Adrenal gland (tissue), 5 donors: ENCODE measurements around the gene C18orf63.

Experiments used
- POLR2A ChIP-seq, 2 donors: fragments of 450-650 bp; IDR thresholded peaks; one replicate each; pipeline ENCODE4 v1.6.1; 2017; ENCODE audit warnings: antibody characterized with exemption in 2 of 2, mild to moderate bottlenecking in 2 of 2, moderate library complexity in 1 of 2
- TF ChIP-seq, protein P1 (sequence below), 6 experiments: fragments of 450-650 bp in 4 of 6; fragments of 200-600 bp in 2 of 6; sonication (generic) in 1 of 6; IDR thresholded peaks; 1 replicate in 5 of 6; 2 replicates in 1 of 6; pipeline versions ENCODE4 v1.5.1 to v1.8.0; 2016 to 2021; ENCODE audit warnings: antibody characterized with exemption in 6 of 6, mild to moderate bottlenecking in 2 of 6, moderate library complexity in 1 of 6
- donor health status: DM: no; HTN: no; CAD: no.

DNA sequence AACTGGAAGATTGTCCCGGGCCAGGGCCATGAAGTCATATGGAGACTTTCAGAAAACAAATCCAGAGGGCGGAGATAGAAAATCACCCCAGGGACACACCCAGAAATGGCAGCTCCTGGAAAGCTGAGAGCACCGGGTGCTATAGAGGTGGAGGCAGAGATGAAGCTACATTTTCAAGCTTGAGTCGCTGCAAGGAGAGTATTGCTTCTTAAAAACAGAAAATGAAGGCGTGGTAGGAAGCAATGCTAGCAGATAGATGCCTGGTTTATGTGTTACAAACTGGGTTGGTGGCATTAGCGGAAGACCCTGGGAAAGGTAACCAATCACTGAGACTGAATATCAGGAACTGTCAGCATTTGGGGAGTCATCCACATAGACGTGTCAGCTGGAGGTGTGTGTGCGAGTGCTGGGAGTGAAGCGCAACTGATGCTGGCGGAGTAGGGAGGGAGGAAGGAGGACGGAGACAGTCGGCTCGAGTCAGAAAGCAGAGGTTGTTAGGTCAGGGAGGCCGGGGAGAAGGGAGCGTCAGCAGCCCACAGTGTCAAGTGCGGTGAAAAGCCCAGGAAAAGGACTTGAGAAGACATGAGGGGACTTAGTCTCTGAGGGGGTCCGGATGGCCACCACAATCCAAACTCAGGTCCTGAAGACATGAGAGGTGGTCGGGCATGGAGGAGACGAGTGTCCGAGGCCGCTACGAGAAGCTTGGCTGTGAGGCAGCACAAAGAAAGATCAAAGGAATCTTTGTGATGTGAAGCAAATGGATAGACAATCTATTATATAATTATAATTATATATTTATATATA, 45.4 kb downstream of the C18orf63 start:
- TF ChIP-seq, protein P1, sequence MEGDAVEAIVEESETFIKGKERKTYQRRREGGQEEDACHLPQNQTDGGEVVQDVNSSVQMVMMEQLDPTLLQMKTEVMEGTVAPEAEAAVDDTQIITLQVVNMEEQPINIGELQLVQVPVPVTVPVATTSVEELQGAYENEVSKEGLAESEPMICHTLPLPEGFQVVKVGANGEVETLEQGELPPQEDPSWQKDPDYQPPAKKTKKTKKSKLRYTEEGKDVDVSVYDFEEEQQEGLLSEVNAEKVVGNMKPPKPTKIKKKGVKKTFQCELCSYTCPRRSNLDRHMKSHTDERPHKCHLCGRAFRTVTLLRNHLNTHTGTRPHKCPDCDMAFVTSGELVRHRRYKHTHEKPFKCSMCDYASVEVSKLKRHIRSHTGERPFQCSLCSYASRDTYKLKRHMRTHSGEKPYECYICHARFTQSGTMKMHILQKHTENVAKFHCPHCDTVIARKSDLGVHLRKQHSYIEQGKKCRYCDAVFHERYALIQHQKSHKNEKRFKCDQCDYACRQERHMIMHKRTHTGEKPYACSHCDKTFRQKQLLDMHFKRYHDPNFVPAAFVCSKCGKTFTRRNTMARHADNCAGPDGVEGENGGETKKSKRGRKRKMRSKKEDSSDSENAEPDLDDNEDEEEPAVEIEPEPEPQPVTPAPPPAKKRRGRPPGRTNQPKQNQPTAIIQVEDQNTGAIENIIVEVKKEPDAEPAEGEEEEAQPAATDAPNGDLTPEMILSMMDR (IDR thresholded peaks at IDR 0.05), result no peak
- TF ChIP-seq POLR2A (IDR thresholded peaks at IDR 0.05), result no peak
